ENCODE measurements around the gene CHPF2.

Gene CHPF2

GRCh38 chr7:151245360-151246101, 13.2 kb downstream of the CHPF2 start:
- peak in 2 of 3 donors; percentile 38 to 51 for DNase-seq (ENCODE audit: low read depth in 3 of 3, low spot score in 1 of 3)

DNA sequence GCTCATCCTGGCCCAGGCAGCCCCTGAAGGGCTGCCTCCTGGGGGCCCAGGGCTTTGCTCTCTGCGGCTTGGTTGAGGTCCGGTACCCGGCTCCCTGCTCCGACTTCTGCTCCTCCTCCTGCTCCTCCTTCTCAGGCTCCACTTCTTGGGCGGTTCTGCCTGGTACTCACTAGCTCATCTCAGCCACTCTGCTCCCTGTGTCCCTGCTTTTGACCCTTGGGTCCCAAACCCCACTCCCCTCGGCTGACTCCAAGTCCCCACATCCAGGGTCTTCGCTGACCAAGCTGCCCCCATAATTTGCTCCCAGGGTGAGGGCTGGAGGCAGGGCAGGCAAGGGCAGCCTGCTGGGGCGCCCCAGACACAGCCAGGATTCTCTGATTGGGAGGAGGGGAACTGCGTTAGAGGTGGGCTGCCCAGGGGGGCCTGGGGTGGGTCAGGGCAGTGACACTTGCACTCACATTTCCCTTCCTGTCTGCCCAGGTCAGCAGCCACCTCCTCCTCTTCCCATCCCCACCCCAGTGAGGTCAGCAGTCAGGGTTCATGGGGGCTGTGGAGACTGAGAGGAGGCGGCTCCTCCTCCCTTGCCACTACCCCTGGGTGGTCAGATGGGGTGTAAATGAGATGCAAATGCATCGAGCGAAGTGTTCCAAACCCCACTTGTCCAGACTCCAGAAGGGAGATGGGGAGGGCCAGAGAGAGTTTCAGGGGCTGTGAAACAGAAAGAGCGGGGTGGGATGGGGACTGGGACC, 14.0 kb downstream of the CHPF2 start:
- DNase-seq (ENCODE audit: low read depth in 3 of 3, low spot score in 1 of 3), result no peak

DNA sequence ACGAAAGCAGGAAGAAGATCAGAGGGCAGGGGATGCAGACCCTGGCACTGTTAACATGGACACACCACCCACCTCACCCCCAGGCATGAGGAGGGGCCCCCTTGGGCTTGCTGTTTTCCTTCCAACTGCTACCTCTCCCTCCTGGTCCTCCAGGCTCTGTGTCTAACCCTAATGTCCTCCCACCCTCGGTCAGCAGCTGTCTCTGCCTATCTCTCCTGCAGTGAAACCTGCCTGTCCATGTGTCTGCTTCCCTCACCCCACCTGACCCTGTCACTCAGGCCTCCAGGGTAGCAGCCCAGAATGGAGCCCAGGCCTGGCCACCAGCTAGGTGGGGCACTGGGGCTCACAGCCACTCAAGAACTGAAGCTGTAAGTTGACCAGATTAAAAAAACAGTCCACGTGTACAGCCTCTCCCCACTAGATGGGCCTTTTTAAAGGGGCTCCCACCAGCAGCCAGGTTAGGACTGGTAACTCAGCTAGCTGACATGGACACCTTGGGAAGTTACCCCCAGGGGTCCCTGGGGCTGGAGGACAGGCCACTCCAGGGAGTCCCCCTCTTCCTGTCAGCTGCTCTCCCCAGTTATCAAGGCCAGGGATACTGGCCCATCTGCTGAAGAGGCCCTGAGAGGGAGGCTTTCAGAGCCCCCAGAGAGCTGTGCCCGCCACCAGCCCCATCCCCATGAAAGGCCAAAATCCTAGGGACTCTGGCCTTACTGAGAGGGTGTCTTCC, 14.7 kb downstream of the CHPF2 start:
- DNase-seq (ENCODE audit: low read depth in 3 of 3, low spot score in 1 of 3), result no peak

DNA sequence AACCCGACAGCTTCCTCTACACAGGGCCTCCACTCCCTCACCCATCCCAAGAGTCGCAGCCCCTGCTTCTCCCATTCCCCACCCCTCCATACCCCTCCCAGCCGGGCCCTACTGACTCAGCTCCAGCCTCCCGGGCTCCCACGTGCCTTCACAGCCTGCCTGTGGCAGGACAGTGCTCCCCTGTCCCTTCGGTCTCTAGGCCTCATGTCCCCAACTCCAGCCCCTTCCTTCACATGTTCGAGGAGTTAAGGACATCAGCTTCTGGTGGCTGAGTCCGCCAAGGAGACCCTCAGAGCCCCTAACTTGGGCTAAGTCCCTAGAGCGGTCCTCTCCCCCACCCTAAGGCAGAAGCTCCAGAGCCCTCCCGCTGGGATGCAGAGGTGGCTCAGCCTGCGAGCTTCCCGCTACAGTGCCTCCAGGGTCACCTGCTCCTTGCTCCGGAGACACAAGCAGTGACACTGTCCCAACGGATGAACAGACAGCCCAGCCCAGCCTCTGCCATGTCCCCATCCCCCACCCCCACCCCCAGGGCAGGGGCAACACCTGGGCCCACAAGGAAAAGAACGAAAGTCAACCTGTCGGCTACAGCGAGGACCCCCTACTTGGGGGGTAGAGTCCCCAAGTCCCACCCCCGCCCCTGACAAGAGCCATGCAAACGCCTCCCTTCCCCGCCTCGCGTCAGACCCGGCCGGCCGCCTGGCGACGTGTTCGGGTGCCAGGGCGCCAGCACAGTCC, 15.5 kb downstream of the CHPF2 start:
- DNase-seq (ENCODE audit: low read depth in 3 of 3, low spot score in 1 of 3), result no peak

DNA sequence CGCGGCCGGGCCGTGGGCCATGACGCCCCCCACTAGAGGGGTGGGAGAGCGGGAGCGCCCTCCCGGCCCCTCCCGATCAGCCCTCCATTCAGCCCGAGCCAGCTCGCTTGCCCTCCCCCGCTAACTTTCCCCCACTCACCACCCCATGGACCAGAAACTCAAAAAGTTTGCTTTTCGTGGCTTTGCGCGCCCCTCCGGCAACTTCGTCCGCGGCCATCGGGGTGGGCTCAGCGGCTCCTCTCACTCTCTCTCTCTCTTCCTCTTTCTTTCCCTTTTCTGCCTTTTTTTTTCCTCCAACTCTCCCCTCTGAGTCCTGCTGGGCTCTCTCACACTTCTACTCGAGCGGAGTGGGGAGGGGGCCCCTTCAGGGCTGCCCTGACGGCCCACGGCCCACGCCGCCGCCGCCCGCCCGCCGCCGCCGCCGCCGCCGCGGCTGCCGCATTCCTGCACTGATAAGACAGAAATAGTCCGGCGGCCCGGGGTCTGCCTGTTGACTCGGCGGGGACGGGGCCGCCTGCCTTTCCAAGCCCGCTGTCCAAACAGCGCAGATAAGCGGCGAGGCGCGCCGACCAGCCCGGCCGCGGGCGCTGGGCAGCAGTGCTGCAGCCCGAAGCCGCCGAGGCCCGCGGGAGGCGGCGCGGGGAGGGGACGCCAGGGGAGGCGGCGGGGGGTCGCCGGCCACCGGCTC, 16.2 kb downstream of the CHPF2 start, which contains the start of gene SMARCD3:
Gene SMARCD3, minus strand, starts transcription at position 349 of the 688 bp plus-strand sequence. Its CDS starts 132 bp downstream, at position 217.
- DNase-seq (ENCODE audit: low read depth in 3 of 3, low spot score in 1 of 3), result no peak

DNA sequence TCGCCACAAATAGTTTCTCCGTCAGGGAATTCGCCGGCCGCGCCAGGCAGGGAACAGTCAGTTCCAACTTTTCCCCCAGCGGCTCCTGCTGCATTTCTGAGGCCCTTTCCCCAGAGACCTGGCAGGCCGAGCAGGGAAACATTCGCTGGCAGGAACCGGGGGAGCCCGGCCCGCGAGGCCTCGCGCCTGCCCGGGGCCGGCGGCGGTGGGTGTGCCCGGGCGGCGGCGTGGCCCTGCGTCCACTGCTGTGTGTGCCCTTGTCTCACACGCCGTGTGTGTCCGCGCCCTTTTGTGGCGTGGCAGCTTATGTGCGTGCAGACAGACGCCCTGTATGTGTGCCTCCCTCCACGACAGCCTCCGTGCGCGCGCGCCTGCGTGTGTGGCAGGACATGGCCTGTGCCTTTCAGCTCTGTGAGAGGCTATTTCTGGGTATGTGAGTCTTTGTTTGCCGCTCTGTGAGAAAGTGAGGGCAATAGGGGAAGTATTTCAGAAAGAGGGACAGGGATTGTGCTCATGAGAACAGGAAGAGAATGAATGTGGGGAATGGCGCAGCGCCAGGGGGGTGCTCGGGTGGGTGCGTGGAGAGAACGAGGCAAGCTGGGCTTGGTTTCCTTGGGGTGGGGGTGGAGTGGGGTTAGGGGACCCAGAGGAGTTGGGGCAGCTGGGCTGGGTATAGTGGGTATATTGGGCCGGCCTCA, 16.9 kb downstream of the CHPF2 start:
- DNase-seq (ENCODE audit: low read depth in 3 of 3, low spot score in 1 of 3), result no peak

- DNase-seq (ENCODE audit: low read depth in 3 of 3, low spot score in 1 of 3), result no peak
These were observed 17.4 kb downstream of the CHPF2 start for GRCh38 chr7:151249732-151250072.

DNA sequence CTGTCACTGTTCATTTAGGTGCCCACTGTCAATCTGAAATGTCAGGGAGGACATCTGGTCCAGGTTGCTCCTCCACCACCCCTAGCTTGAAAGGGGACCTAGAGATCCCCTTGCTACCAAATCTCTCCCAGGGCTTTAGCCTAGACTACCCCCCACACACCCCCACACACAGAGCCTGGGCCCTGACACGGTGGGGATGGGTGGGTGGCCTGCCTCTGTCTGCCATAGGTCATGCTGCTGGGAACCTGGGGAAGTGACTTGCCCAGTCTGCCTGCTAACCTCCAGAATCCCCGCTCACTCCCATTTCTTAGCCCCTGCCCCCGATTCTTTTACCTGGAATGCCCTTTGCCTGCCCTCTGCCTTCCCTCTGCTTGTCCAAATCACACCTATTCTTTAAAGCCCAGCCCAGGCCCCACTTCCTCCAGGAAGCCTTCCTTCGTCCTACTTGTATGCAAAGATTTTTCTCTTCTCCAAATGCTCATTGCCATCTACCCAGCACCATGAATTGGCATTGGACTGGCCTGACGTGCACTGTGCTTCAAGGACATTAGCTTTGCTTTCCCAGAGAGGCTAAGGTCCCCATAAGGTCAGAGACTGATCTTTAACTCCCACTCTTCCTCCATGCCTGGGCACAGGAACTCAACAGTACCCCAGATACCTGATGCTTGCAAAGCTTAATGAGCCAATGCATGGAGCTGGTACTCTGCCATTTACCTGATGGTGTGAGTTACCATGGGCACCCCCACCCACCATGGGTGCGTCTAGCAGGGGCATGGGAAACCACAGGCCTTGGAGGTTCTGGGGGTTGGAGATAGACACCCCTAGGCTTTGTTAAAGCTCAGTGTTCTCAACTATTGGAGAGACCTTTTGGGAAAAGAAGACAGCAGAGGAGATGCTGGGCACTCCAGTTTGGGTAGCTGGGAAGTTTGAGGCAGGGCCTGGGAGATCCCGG, 18.2 kb downstream of the CHPF2 start:
- no peak for DNase-seq (ENCODE audit: low read depth in 3 of 3, low spot score in 1 of 3)

- no peak for DNase-seq (ENCODE audit: low read depth in 3 of 3, low spot score in 1 of 3)
These were observed 19.0 kb downstream of the CHPF2 start for GRCh38 chr7:151251328-151251688.

DNA sequence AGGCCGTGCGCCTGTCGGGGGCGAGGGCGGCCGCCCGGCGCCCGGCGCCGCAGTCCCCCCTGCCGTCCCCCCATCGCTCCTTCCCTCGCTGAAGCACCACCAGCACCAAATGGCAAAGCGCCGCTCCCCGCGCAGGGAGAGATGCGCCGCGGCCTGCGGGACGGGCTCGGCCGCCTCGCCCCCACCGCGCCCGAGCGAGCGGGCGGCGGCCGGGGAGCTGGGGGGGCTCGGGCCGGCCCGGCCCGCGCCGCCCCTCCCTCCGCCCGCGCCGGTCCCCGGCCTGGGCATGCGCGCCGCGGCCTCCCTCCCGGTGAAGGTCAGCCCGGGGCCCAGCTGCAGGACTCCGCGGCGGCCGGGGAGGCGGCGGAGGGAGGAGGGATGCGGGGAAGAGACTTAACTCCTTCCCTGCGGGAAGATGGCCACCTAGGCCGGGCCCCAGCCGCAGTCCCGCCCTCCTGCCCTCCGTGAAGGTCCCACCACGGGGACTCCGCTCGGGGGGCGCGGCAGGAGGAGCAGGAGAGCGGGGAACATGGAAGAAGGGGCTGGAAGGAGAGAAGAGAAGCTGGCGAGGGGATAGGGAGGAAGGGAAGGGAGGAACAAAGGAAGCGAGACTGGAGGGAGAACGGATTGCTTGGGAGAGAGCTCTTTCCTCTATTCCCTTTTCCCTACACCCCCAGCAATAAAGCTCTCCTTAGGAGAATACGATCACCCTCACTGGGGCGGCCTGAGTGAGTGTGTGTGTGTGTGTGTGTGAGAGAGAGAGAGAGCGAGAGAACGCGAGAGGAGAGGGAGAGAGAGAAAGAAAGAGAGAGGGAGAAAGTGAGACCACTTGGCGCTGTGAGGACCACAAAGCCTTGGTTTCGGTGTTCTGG, 19.6 kb downstream of the CHPF2 start:
- no peak for DNase-seq (ENCODE audit: low read depth in 3 of 3, low spot score in 1 of 3)

- DNase-seq (ENCODE audit: low read depth in 3 of 3, low spot score in 1 of 3), result no peak
These were observed 20.2 kb downstream of the CHPF2 start for GRCh38 chr7:151252561-151252835.

DNA sequence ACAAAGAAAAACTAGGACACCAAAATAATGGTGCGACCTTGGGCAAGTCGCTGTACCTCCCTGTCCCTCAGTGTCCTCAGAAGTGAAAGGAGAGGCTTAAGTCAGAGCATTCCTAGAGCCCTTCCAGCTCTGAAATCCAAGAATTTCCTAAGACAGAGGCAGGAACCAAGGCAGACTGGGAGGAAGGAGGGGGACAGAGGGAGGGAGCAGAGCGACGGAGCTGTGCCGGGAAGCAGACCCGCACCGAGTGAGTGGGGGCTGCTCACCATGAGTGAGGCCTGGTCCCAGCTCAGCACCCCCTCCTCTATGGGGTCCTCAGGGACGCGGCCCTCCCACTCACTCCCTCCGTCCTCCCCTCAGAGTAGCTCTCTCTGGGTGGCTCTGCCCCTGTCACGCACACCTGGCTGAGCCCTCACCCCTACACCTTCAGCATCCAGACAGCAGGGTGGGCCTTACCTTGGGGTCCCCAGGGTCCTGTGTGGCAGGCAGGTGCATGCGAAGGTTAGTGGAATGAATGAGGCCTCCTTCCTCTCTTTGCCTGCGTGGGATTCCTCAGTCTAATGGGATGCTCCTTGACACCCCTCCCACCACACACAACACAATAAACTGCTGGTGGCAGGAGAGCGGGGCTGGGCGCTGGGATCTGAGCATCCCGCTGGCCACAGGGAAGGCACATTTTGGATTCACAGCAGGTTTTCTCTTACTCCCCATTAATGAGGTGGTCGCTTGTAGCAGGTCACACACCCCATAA, 20.9 kb downstream of the CHPF2 start:
- DNase-seq (ENCODE audit: low read depth in 3 of 3, low spot score in 1 of 3), result no peak

DNA sequence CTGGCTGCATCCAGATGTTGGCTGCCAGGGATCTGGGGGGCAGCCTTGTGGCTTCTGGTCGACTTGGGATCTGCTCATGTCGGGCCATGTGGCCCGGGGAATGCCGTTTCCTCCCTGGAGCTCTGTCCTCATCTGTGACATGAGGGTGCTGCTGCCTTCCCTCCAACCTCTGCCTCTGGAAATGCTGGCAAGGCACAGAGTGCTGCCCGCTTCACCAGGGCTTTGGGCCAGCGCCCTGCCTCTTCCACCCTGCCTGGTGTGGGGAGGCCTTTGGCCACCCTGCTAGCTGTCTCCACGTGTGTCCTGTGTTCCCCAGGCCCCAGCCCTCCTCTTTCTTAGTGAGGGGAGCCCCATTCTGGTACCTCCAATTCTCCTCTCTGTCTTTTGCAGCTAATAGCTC, 22.0 kb downstream of the CHPF2 start:
- DNase-seq (ENCODE audit: low read depth in 3 of 3, low spot score in 1 of 3), result no peak

DNA sequence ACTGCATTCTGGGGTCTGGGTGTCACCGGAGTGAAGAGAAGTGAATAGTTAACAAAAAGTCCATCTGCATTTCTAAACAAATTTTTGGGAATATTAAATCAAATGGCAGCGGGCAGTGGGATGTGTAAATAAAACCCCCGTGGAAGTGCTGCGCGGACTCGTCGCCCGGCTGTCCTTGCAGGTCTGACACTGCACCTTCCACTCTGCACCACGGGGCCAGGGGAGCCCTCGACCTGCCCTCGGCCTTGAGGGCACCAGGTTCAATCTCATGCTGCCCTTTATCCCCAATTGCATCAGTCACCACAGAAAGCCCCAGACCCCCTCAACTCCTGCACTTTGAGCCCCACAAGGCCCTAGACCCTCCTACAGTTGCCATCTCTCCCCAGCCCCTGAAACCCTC, 22.6 kb downstream of the CHPF2 start:
- no peak for DNase-seq (ENCODE audit: low read depth in 3 of 3, low spot score in 1 of 3)

- DNase-seq (ENCODE audit: low read depth in 3 of 3, low spot score in 1 of 3), result no peak
These were observed 23.1 kb downstream of the CHPF2 start for GRCh38 chr7:151255390-151255789.

DNA sequence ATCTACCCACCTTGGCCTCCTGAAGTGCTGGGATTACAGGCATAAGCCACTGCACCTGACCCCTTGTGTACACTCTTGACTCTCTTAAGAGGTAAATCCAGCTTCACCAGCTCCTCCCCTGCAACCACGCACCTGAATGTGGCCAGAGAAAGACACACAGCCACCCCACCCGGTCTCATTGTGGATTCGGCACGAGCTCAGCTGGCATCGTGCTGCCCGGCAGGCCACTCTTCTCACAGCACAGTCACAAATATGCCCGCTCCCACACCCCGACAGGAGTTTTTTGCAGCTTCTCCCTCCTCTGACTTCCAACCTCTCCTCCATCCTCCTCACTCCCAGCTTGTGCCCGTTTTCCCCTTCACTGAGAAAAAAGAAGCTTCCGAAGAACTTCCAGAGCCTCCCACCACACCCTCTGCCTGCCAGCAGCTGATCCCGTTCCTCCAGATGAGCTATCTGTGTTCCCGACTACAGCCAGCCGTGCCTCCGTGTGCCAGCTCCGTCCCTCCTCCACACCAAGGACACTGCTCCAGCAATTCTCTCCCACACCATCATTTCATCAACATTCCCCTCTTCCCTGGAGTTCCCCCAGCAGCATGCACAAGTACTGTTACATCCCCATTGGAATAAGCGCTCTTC, 24.2 kb downstream of the CHPF2 start:
- DNase-seq (ENCODE audit: low read depth in 3 of 3, low spot score in 1 of 3), result no peak

DNA sequence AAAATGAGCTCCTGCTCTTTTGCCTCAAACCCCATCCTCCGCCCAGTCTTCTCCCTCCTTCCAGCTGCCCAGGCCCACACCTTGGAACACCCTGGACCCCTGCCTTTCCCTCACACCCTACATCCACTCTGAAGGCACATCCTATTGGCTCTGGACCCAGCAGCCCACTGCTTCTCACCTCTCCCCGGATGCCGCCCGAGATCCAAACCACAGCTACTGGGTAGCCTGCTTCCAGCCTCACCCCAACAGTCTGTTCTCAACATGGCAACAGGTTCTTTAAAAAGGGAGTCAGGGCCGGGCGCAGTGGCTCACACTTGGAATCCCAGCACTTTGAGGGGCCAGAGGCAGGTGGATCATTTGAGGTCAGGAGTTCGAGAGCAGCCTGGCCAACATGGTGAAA, 25.7 kb downstream of the CHPF2 start:
- DNase-seq (ENCODE audit: low read depth in 3 of 3, low spot score in 1 of 3), result no peak
